NCI-H146 (cell line): ENCODE data around the gene HES1.
A peak's percentile ranks its signal among the peaks of the same experiment; 100 is the strongest.
"Not testable (repeated sequence)": the region's sequence is repeated elsewhere in the genome, so short reads cannot be mapped to it uniquely, and the experiment has no call there.

Source experiments
- DNase-seq: peaks from one replicate; lab custom pipeline; 2025; lab: John Stamatoyannopoulos, UW

HES1 gene

DNA sequence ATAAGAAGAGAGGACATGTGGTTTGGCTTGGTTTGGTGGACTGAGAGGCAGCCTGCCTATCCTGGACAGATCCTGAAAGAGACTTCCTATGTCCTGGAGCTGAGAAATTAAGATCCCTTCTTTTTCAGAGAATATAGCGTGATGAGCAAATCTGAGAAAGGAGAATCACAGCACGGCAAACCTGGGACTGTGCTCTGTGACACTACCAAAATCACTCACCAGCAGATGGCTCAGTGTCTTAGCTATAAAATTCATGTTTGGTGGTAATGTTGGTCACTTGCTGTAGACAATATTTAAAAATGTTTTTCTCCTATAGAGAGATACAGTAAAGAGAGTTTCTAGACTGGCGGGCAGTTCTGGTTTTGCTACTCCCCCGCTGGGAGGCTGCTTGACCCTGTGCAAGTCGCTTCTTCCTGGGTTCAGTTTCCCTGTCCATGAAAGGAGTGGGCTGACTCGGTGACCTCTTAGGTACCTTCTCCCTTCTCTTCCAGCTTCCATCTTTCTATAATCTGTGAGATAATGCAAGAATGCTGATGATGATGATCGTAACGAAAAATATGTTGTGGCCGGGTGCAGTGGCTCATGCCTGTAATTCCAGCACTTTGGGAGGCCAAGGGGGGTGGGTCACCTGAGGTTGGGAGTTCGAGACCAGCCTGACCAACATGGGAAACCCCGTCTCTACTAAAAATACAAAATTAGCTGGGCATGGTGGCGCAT is 7.6 kb upstream of the HES1 start:
- no peak for DNase-seq

DNA sequence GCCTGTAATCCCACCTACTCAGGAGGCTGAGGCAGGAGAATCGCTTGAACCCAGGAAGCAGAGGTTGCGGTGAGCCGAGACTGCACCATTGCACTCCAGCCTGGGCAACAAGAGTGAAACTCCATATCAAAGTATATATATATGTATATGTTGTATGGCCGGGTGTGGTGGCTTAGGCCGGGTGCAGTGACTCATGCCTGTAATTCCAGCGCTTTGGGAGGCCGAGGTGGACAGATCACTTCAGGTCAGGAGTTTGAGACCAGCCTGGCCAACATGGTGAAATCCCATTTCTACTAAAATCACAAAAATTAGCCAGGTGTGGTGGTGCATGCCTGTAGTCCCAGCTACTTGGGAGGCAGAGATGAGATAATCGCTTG is 7.0 kb upstream of the HES1 start:
- DNase-seq, result not testable (repeated sequence)

DNA sequence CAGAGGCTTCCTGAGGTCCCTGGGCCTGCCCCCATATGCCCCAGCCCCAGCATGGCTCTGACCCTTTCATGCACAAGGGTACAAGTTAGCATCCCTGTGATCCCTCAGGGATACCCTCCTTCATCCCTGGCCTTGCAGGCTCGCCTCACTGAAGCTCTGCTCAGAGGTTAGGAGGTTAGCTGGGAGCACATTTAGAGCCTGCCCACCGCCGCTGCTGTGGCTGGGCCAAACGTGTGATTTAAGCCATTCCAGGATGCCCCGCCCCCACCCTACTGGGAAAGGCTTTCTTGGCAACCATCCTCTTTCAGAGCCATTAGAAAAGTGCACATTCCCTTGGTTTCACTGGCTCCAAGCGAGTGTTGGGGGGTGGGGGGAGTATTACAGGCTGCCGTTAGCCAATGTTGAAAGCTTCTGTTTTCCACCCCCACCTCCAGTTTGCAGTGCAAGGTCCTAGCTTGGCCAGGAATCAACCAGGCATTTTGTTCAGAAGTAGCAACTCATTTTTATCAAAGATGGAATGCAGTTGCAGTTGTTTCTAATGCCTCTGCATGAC is 6.3 kb upstream of the HES1 start:
- no peak for DNase-seq

DNA sequence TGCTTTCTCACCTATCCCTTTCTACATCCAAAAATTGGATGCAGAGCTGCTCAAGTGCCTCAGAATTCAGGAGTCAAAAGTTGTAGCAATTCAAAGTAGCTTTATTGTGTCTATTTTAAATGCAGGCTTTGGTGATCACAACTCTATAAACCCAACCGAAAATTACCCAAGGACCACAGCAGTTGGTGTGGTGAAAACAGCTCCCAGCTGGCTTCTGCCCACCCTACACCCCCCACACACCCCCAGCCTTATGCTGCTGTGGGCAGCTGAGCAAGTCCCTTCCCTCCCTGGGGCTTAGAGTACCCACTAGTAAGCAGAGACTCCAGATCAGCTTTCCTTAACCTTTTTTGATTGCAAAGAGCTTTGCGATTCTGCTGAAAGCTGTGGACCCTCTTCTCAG is 5.8 kb upstream of the HES1 start:
- DNase-seq, result no peak

DNA sequence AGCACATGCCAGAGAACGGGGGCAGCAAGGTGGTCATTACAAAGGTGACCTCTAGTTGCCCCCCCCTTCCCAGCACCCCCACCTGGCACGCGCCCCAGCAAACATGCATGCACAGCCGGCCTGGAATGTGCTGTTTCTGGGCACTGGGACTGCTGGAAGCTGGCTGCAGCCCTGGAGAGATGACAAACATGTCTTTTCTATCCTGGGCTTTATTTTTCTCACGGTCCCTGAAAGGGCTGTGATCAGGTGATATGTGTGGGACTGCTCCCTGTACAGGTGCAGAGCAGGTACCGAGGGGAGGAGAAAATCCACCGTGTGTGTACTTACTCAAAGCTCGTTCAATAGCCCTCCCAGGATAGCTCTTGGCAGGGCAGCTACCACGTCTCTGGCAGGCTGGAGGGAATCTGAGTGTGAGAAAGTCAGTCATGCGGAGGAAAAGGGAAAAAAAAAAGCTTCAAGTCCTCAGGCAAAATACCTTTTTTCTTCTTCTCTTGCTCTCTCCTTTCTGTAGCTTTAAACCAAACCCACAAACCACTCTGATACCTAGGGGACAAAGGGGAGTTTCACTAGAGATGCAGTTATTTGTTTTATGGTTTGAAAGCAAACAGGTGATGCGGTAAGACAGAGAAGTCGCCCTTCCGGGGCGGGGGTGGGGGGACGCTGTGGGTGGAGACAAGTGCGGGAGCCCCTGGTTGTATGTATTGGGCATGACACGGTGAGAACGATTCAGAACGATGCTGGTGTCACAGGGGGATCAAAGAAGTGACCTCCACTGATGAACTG is 5.0 kb upstream of the HES1 start:
- peak; percentile 98 for DNase-seq

DNA sequence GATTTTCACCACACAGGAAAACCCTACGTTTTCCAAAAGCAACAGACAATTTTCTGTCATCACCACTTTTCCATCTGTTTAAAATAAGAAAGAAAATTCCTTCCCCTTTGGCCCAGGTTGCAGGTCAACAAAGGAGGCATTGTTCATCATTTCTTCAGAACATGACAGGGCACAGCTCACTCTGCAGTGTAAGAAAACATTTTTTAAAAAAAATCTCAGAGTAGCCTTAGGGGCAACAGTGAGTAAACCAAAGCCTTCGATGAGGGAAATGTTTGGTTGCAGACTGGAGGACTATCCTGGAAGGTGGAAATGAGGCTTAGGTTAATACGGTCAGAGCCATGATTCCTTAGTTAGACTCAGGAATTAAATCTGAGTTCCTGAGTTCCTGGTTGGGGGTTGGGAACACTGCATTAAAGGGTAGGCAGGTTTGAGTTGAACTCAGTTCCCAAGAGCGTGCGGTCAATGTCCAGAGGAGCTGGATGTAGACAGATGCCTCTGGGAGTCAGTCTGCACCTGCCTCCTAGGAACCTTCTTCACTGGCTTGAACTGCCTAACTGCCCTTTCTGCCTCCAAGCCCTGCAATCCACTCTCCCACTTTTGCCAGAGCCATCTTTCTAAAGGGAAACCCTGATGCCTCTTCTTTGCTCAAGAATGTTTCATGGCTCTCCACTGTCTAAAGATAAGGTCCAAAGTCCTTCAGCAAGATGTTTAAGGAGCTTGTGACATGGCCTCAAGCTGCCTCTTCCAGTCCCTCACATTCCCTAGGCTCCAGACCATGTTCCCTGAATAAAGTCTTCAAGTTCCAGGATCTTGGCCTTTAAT is 3.3 kb upstream of the HES1 start:
- no peak for DNase-seq

DNA sequence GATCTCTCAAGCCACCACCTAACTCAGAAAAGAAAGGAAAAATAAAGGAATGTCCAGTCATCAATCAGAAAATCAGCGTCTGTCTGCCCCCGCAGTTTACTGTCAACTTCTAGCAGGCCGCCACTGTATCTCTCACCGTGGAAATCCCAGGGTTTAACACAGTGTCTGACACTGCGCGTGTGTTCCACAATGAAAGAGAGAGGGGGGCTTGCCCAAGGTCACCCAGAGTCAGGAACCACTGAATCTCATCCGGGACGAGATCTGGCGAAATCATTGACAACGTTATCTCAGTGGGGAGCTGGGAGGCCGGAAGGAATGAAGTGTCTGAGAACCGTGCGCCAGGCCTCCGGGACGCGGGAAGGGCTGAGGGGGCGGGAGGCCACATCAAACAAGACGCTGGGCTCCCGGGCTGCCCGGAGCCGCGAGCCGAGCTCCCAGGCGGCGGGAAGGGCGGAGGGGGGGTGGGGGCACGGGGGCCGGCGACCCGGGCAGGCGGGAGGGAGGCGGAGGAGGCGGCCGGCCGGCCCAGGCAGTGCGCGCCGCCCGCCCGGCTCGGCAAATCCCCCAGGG is 2.2 kb upstream of the HES1 start:
- DNase-seq, result peak; percentile 83

DNA sequence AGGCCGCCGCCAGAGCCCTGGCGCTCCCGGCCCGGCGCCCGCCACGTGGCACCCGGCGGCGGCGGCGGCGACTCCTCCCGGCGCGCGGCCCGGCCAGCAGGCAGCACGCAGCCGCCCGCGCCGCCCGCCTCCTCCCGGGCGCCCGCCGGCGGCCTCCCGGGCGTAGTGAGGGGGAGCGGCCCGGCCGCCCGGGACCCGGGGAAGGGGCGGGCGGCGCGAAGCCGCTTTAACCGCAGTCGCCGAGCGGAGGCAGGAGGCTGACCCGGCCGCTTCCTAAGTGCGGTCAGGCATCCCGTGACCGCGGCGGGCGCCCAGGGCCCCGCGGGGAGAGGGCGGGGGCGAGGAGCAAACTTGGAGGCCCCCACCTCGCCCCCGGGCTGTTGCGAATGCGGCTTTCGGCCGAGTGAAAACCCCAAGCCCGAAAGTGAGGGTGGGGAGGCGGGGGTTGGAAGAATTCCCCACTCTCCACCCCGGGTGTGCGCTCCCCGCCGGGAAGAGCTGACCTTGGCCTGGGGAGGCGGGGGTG is 1.7 kb upstream of the HES1 start:
- DNase-seq, result peak; percentile 87

DNA sequence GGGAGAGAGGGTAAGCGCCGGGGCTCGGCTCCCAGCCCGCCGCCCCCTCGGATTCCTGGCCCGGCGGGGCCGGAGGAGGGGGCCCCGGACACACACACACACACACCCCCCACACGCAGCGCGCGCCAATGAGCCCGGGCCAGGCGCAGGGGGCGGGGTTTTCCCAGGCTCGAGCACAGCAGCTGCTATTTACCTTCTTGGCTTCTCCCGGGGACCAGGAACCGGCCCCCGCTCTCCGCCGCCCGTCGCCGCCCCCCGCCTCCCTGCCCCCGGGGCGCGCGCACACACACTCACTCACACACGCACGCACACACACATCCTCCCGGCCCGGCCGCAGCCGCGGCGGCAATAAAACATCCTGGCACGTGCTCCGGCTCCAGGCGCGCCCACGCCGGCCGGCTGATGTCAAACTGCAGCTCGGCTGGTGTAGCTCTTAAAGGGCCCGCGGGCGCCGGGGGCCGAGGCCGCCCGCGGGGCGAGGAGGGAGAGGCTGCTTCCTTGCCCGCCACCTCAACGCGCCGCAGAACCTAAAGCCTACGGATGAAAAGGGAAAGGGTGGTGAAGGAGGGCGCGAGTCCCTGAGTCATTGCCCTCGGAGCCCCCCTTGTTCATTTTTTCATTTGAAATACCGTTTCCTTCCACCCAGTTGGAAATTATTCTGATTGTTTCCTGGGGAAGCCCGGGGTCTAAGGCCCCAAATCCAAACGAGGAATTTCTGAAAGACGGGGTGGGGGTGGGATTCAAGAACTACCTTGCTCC is 1.0 kb upstream of the HES1 start:
- DNase-seq, result peak; percentile 99

DNA sequence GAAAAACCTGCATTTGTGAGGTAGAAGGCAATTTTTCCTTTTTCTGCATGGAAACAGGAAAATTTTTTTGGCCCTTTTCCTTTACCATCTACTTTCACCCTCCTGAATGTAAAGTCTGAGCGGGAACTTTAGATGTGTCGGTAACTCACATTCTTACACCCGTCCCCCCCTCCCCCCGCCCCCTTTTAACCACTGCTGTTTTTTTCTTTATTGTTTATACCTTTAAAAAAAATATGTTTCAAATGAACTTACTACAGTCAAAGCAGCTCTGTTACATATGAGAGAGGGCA is 487 bp upstream of the HES1 start:
- no peak for DNase-seq

DNA sequence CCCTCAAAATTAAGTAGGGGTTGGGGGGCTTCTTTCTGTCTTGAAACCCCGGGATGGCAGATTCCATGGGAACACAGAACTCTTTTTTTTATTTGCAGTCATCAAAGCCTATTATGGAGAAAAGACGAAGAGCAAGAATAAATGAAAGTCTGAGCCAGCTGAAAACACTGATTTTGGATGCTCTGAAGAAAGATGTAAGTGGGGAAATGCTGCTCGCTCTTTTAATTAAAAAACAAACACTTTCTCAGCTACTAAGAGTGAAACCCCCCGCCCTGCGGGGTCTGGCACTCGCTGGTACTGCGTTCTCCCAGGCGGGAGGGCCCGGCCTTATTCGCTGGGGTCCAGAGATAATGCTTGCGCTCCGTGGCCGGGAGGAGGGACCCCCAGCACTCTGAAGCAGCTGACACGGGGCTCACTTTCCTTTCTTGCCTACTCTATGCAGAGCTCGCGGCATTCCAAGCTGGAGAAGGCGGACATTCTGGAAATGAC is 615 bp downstream of the HES1 start:
- no peak for DNase-seq

DNA sequence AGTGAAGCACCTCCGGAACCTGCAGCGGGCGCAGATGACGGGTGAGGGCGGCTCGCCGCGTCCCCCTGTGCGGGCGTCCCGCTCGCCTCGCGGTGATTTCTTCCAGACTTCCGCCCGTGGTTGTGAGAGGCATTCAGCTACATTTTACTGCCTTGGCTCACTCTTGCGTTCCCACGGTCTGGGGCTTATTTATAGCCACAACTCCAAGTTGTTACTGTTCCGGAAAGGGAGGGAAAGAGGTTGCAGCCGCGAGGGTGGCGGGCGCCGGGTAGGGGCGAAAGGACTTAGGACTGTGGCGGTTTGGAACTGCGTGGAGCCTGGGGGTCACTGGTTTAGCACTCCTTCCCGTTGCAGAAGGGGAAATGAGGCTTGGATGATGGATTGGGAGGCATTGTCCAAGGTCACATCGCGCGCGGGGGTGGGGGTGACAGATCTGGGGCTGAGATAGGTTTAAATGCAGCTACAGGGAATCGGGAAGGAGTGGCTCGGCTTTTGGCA is 1.1 kb downstream of the HES1 start:
- peak; percentile 68 for DNase-seq

DNA sequence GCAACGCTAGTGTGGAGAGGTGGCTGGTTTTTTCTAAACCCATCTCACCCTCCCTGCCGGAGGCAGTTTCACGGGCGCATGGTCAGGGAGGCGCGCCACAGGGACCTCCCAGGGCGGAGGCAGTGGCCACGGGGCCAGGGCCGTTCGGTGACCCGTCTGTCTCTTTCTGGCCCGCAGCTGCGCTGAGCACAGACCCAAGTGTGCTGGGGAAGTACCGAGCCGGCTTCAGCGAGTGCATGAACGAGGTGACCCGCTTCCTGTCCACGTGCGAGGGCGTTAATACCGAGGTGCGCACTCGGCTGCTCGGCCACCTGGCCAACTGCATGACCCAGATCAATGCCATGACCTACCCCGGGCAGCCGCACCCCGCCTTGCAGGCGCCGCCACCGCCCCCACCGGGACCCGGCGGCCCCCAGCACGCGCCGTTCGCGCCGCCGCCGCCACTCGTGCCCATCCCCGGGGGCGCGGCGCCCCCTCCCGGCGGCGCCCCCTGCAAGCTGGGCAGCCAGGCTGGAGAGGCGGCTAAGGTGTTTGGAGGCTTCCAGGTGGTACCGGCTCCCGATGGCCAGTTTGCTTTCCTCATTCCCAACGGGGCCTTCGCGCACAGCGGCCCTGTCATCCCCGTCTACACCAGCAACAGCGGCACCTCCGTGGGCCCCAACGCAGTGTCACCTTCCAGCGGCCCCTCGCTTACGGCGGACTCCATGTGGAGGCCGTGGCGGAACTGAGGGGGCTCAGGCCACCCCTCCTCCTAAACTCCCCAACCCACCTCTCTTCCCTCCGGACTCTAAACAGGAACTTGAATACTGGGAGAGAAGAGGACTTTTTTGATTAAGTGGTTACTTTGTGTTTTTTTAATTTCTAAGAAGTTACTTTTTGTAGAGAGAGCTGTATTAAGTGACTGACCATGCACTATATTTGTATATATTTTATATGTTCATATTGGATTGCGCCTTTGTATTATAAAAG is 1.8 kb downstream of the HES1 start:
- peak; percentile 93 for DNase-seq

DNA sequence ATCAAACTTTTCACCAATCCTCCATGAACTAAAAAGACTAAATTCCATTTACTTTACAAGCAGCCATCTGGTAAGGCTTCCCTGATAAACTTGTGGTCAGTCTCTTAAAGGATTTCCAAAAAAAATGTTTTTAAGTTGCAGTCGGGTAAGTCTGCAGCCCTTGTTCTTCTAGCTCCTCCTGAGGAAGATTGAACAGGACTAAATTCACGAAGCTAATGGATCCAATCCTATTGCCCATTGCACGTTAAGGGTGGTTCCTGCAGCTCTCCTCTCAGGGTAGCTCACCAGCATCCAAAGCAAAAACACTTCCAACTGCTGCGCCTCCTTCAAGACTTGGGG is 2.8 kb downstream of the HES1 start:
- no peak for DNase-seq

DNA sequence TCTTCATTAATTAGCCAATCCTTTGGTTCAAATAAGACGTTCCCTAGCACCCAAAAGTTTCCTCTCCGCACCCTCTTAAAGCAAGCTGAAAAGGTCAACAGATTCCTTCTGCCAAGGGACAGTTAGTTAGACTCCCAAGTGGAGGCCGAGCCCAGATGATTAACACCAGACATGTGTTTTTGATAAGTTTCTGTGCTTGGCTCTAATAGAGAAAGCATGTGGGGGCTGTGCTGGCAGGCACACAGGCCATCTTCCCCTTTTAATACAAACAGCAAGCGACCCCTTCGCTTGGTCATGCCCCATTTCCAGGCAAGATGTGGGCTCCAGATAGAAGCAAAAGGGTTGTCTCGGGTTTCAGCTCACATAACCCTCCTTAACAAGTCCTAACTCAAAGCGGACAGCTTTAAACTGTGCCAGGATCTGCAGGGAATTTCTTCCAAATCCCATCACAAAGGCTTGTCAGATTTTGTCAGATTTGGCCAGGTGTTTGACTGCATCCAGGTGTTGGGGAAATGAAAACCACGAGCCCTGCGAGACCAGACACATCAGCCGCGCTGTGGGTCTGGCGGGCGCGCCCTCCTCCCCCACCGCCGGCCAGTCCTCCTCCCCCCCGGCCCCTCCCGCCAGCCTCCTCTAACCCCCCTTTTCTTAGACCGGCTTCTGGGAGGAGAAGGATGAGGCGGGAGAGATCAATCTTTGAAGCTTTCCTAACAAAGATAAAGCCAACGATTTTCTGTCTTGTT is 3.3 kb downstream of the HES1 start:
- no peak for DNase-seq

DNA sequence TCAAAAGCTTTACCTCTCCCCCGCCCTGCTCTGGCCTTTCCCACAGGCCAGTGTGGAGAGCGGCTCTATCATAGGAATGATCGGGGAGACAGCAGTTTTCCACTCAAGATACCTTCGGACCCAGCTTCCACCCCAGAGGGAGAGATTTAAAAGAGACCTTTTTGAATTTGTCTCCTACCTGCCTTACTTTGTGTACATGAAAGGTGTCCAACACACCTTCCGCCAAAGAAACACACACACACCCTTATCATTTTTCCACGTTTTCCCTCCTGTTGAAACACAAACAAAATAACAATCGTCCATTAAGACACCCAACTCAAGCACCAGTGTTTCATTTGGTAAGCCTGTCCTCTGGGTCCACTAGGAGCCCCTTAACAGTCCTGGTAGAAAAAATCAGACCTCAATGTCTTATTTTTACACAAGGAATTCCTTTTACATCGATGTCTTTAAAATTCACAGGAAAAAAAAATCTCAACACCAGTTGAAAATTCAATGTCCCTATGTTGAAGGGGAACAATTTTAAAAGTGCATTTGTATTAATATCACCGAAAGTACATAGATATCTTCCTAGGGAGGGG is 4.0 kb downstream of the HES1 start:
- no peak for DNase-seq

DNA sequence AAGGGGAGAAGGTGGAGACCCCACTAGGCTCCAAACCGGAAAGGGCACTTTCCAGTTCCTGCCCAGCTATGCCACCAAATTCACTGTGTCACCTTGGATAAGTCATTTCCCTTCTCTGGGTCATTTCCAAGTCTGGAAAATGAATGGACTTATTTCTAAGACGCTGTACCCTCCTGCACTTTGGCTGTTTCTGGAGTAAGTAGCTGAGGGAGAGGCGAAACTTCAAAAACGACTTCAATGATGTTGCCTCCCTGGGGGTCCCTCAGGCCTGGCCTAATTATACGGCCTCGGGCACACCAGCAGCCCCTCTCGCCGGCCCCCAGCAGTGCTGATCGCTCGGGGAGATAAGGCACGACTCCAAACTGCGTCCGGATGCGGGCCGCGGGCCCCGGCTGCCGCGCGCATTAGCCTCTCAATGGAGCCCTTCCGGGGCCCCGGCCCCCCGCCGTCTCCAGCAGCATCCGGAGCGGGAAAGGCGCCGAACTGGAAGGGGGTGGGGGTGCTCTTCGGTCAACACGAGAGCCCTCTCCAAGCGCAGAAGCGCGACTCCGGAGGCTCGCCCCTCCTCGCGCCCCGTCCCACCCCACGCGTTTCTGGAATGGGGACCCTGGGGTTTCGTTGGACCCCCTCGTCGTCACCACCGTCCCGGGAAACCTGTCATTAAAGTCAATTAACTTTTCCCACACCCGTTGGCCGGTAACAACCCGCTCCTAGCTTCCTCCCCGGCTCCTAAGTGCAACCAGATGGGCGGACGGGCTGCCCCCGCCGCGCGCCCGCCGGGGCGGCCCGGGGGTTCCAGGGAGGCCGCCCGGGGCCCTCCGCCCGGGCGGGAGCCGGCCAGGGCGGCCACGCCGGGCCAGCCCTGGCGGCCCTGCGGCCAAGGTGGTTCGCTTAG is 4.8 kb downstream of the HES1 start:
- peak; percentile 95 for DNase-seq
